Ishikawa (cell line): Measurements from ENCODE around the gene NFKB1.

Source experiments
- CEBPB ChIP-seq: IDR thresholded peaks from 2 replicates; pipeline ENCODE4 v1.6.1; 2012
- CREB1 ChIP-seq: IDR thresholded peaks from 2 replicates; pipeline ENCODE4 v1.6.1; 2012; ENCODE audit warnings: low read depth
- EGR1 ChIP-seq: IDR thresholded peaks from 2 replicates; pipeline ENCODE4 v1.6.1; 2012
- EP300 ChIP-seq: IDR thresholded peaks from 2 replicates; pipeline ENCODE4 v1.6.1; 2012; ENCODE audit warnings: borderline replicate concordance
- FOXM1 ChIP-seq: IDR thresholded peaks from 2 replicates; pipeline ENCODE4 v1.6.1; 2012; ENCODE audit warnings: low read depth, borderline replicate concordance
- NFIC ChIP-seq: IDR thresholded peaks from 2 replicates; pipeline ENCODE4 v1.6.1; 2012
- RAD21 ChIP-seq: IDR thresholded peaks from 2 replicates; pipeline ENCODE4 v1.6.1; 2012; ENCODE audit warnings: low read depth
- REST ChIP-seq: IDR thresholded peaks from 2 replicates; pipeline ENCODE4 v1.6.1; 2012; ENCODE audit warnings: low read depth, mild to moderate bottlenecking
- TAF1 ChIP-seq: IDR thresholded peaks from 2 replicates; pipeline ENCODE4 v1.6.1; 2012; ENCODE audit warnings: low read depth, mild to moderate bottlenecking
- TCF12 ChIP-seq: IDR thresholded peaks from 2 replicates; pipeline ENCODE4 v1.6.1; 2012; ENCODE audit warnings: low read depth
- TEAD4 ChIP-seq: IDR thresholded peaks from 2 replicates; pipeline ENCODE4 v1.6.1; 2012
- USF1 ChIP-seq: IDR thresholded peaks from 2 replicates; pipeline ENCODE4 v1.6.1; 2012
- YY1 ChIP-seq: IDR thresholded peaks from 2 replicates; pipeline ENCODE4 v1.6.1; 2012; ENCODE audit warnings: low read depth
- ZBTB7A ChIP-seq: IDR thresholded peaks from 2 replicates; pipeline ENCODE4 v1.6.1; 2012; ENCODE audit warnings: low read depth
- TF ChIP-seq, protein P1 (sequence below): IDR thresholded peaks from 2 replicates; pipeline ENCODE4 v1.6.1; 2012

NFKB1 gene

GRCh38 chr4:102663073-102663472 lies 161.9 kb downstream of the NFKB1 start:
- TF ChIP-seq FOXM1 (no peak), USF1 (no peak), RAD21 (no peak), CEBPB (no peak), YY1 (no peak), REST (no peak), NFIC (no peak), TAF1 (no peak), EGR1 (no peak), EP300 (no peak), CREB1 (no peak), TEAD4 (no peak), ZBTB7A (no peak), TCF12 (no peak)
- TF ChIP-seq, protein P1, sequence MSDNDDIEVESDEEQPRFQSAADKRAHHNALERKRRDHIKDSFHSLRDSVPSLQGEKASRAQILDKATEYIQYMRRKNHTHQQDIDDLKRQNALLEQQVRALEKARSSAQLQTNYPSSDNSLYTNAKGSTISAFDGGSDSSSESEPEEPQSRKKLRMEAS, result no peak

- TF ChIP-seq YY1 (no peak), RAD21 (no peak), TCF12 (no peak)
These were observed 164.4 kb downstream of the NFKB1 start for GRCh38 chr4:102665527-102665926.
